NCI-H2081 treated with DMSO at 0.1 percent for 48 hours (cell line): ENCODE measurements around the gene STAC.

Source experiments
- DNase-seq: peaks from one replicate; lab custom pipeline; 2025; lab: John Stamatoyannopoulos, UW

STAC gene

DNA sequence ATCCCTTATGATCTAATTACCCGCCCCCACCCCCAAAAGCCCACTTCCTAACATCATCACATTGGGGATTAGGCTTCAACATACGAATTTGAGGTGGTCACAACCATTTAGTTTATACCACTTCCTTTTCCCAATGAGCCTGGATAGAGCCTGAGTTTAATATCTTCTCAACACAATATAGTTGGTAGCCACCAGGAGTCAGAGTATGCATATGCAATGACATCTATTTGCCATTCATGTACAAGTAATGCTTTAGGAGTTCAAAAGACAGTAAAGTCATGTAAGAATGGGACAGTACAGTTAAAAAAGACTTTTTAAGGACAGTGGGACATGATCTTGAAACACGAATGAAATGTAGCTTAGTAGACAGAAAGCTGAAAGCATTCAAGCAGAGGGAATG lies 211.7 kb downstream of the STAC start:
- no peak for DNase-seq

DNA sequence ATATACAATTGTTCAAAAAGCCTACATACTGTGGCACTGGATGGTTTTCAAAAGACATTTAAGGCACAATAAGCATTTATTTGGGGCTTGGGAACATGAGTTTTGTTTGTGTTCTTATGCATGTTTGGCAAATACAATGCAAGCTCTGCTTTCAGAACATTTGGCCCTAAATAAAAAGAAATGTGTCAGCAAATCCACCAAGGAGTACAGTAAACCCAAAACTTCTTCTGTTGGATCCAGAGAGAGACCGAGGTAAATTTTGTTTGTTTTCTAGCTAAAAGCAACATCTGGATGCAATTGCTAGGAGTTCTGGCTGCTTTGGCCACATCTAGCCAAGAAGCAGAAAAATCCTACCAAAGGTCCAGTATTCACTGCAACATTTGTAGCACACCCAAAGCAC lies 215.2 kb downstream of the STAC start:
- no peak for DNase-seq

DNA sequence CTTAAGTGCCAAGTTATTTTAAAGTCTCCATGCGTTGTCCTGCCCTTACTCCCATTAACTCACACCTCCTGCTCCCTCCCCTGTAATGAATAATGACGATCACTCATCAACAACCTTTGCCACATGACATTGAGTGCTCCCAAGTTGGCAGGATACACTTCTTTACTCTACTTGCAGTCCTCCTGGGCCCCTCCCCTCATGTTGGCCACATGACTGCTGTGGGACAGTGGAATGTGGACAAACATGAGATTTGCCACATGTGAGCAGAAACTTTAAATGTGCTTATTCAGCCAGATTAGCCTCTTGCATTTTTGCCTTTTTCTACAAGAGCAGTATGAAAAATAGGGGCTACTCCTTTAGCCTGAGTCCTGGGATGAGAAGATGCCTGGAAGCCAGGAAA lies 216.1 kb downstream of the STAC start:
- no peak for DNase-seq

DNA sequence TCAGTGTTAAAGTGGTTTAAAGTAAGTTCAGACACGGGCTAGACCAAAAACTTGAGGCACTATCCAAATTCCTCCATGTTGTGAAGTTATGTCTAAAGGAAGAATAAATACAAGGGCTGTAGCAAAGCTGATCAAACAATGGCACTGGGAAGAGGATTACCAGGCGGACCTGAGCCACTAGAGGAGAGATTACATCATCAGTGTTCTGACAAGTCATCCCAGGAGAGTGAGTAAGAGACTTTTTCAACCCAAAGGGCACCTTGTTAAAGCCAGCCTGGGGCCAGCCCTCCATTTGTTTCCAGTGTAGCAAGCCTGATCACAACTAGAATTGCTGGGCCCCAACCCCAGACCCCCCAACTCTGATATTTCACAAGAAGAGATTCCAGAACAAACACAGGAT lies 217.1 kb downstream of the STAC start:
- no peak for DNase-seq
